GM10266 (cell line): ENCODE data around the gene RABGAP1L.
A peak's percentile ranks its signal among the peaks of the same experiment; 100 is the strongest.

Experiments
- DNase-seq: peaks from one replicate; pipeline ENCODE4 v3.0.0; 2012; ENCODE audit errors: extremely low spot score
- TF ChIP-seq, protein P1 (sequence below): IDR thresholded peaks from 2 replicates; pipeline ENCODE4 v1.5.1; 2012; ENCODE audit warnings: mild to moderate bottlenecking, low read depth; ENCODE audit not compliant: control insufficient read depth, insufficient read depth; ENCODE audit errors: missing control alignments

RABGAP1L gene

GRCh38 chr1:174949061-174949460, 789.7 kb downstream of the RABGAP1L start:
- DNase-seq = no peak
- TF ChIP-seq, protein P1, sequence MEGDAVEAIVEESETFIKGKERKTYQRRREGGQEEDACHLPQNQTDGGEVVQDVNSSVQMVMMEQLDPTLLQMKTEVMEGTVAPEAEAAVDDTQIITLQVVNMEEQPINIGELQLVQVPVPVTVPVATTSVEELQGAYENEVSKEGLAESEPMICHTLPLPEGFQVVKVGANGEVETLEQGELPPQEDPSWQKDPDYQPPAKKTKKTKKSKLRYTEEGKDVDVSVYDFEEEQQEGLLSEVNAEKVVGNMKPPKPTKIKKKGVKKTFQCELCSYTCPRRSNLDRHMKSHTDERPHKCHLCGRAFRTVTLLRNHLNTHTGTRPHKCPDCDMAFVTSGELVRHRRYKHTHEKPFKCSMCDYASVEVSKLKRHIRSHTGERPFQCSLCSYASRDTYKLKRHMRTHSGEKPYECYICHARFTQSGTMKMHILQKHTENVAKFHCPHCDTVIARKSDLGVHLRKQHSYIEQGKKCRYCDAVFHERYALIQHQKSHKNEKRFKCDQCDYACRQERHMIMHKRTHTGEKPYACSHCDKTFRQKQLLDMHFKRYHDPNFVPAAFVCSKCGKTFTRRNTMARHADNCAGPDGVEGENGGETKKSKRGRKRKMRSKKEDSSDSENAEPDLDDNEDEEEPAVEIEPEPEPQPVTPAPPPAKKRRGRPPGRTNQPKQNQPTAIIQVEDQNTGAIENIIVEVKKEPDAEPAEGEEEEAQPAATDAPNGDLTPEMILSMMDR = no peak

DNA sequence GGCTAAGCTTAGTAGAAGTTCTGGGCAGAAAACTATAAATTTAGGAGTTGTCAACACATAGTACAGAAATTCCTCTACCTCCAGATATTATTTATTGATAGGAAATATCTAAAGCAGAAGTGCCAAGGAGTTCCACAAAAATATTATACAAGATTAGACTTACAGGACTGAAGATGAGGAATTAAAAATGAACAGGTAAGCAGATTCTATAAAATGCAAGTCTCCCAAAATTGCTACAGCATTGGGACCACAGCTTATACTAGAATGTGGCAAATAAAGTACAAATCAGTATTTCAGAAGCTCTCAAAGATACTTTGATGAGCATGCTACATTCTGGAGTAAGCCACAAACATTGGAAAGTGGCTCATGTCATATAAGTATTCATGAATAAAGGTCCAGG, 790.3 kb downstream of the RABGAP1L start:
- DNase-seq = no peak

DNA sequence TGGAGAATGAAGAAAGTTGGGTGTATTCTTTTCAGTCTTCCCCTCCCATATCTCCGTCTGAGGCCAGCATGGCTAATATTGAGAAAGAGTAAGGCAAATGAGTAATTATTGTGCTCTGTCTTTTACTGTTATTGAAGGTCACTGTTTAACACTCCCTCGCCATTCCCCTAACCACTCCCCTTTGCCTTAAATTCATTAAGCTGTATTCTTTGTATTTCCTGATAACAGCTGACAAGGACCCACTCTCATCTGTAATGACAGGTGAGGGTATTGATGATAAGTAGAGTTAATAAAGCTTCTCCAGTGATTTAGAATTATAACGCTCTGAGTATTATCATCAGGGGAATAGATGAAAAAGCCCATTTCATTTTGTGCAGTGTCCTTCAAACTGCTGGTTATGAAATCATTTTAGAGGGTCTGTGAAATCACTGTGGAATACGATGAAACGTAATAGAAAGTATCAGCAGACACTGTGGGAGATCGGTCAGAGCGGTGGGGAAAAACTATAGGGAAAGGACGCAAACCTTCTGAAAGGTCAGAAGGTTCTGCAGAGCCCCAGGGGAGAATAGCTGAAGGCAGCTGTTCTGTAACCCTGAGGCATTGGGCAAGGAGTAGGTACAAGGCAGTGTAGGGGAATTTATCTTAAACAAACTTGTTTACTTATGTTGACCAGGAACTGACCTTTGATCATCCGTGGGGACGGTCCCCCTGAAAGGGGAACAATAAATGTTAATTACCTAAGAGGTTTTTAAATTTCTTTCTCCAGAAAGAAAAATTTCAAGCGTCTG, 794.2 kb downstream of the RABGAP1L start:
- TF ChIP-seq, protein P1 = no peak
- peak; percentile 17 for DNase-seq

More for the DNA sequence above, 790.3 kb downstream of the RABGAP1L start:
- TF ChIP-seq, protein P1 = no peak

- TF ChIP-seq, protein P1 = no peak
- DNase-seq = no peak
Observed at GRCh38 chr1:174954073-174954460, 794.7 kb downstream of the RABGAP1L start.

GRCh38 chr1:174954671-174955669, 795.6 kb downstream of the RABGAP1L start:
- TF ChIP-seq, protein P1 = no peak
- DNase-seq = no peak

GRCh38 chr1:174956086-174956485, 796.8 kb downstream of the RABGAP1L start:
- TF ChIP-seq, protein P1 = no peak
- no peak for DNase-seq
